Transverse colon (tissue), 4 donors: ENCODE results near the gene SPATA6L. TPM values are rescaled to one million over a fixed set of nuclear protein-coding genes. Genes with fewer than 3 reads are reported as not detected.
"Not testable (repeated sequence)": the region's sequence is repeated elsewhere in the genome, so short reads cannot be mapped to it uniquely, and the experiment has no call there.

Experiments used
- DNase-seq: peaks from one replicate; pipeline ENCODE4 v3.0.0-alpha.2; 2019
- H3K27ac ChIP-seq, 4 donors: fragments of 200-600 bp; sonication (generic); 2 replicates each; pipeline ENCODE4 v1.5.1; 2016 to 2018; ENCODE audit warnings: inconsistent platforms in 4 of 4
- H3K27me3 ChIP-seq: fragments of 200-600 bp; sonication (generic); 2 replicates; pipeline ENCODE4 v1.5.1; 2017; ENCODE audit warnings: inconsistent platforms
- H3K36me3 ChIP-seq, 4 donors: fragments of 200-600 bp; sonication (generic); 2 replicates each; pipeline ENCODE4 v1.5.1; 2017 to 2019; ENCODE audit warnings: inconsistent platforms in 4 of 4
- H3K4me1 ChIP-seq, 4 donors: fragments of 200-600 bp; sonication (generic); 2 replicates each; pipeline ENCODE4 v1.5.1; 2017 to 2020; ENCODE audit warnings: inconsistent platforms in 4 of 4
- H3K4me3 ChIP-seq, 4 donors: fragments of 200-600 bp; sonication (generic); 1 replicate in 1 of 4; 2 replicates in 3 of 4; pipeline versions ENCODE4 v1.5.1 to v1.6.1; 2017 to 2019; ENCODE audit warnings: inconsistent platforms in 4 of 4
- H3K9me3 ChIP-seq, 2 donors: fragments of 200-600 bp; sonication (generic); 2 replicates each; pipeline ENCODE4 v1.5.1; 2017 to 2019; ENCODE audit warnings: inconsistent platforms in 2 of 2
- CTCF ChIP-seq, 5 experiments: fragments of 200-600 bp in 3 of 5; fragments of 450-650 bp in 2 of 5; sonication (generic) in 3 of 5; IDR thresholded peaks; 1 replicate in 2 of 5; 2 replicates in 3 of 5; pipeline ENCODE4 v1.5.1; 2016 to 2017; ENCODE audit warnings: antibody characterized with exemption in 5 of 5, inconsistent platforms in 3 of 5, mild to moderate bottlenecking in 2 of 5, moderate library complexity in 1 of 5
- EP300 ChIP-seq: sonication (generic); formaldehyde crosslinking; IDR thresholded peaks from one replicate; pipeline ENCODE4 v1.6.1; 2017; ENCODE audit warnings: antibody characterized with exemption, low read depth
- POLR2A ChIP-seq: fragments of 450-650 bp; IDR thresholded peaks from one replicate; pipeline ENCODE4 v1.6.1; 2016; ENCODE audit warnings: antibody characterized with exemption, mild to moderate bottlenecking, moderate library complexity
- POLR2AphosphoS5 ChIP-seq, 3 donors: sonication (generic); formaldehyde crosslinking; IDR thresholded peaks; one replicate each; pipeline ENCODE4 v1.6.1; 2016; ENCODE audit warnings: antibody characterized with exemption in 3 of 3
- WGBS, 2 donors: methylation state at CpG; one replicate each; pipeline ENCODE4 v1.1.5; 2018; ENCODE audit warnings: low coverage in 1 of 2; 5-methylcytosine and 5-hydroxymethylcytosine counted together
- in situ Hi-C, 4 donors: fragments of 200-750 bp; cut with MboI; loops; one replicate each; pipeline versions ENCODE4 v1.15.0 to v1.15.1; 2017; ENCODE audit warnings: low sequenced_read_pairs in 3 of 4, low pct_ligation_motif_present in 1 of 4, low pct_unique_long_range_greater_than_20kb in 1 of 4
- intact Hi-C: fragments of 100-400 bp; cut with DNase I; formaldehyde crosslinking; loops from one replicate; pipeline ENCODE4 v1.15.1; 2023; ENCODE audit warnings: low total_unique reads
- total RNA-seq, 4 donors: library from RNA; depleted of rRNA; stranded (reverse); fragments of >200 nt; gene quantifications; one replicate each; pipeline ENCODE4 v1.1.0, GENCODE V29; 2016

Gene SPATA6L
- total RNA-seq, 4 donors from 2014 or later: 1.9 to 13.2 (median 5.5) TPM; not detected in 1

GRCh38 chr9:4656621-4657020, 9.7 kb downstream of the SPATA6L start:
- Histone ChIP-seq H3K27ac (no peak overlapping the region), H3K9me3 (no peaks in the 10 kb centered on the region), H3K36me3 (no peaks in the 10 kb centered on the region), H3K4me1 (peaks cover 0 to 9% (median 4%) of the 10 kb centered on the region in 4 donors), H3K4me3 (no peak overlapping the region), H3K27me3 (no peaks in the 10 kb centered on the region)
- in situ Hi-C loops (loop anchor here in 1 of 4 donors (25.0 kb wide), 1 partner anchor 331 kb away; the partner anchor contains the start of gene JAK2), intact Hi-C loops (no loop called here)
- TF ChIP-seq POLR2A (no peak), CTCF (IDR thresholded peaks at IDR 0.05) (no peak), POLR2AphosphoS5 (IDR thresholded peaks at IDR 0.05) (no peak), EP300 (no peak)
- 78 to 80% methylated on average over 2 to 3 of the region's 3 CpGs for WGBS, 2 donors
- no peak for DNase-seq

- H3K4me3 ChIP-seq, H3K36me3 ChIP-seq, H3K27me3 ChIP-seq, H3K27ac ChIP-seq, DNase-seq, H3K9me3 ChIP-seq, H3K4me1 ChIP-seq, intact Hi-C loops: not testable (repeated sequence)
- in situ Hi-C loops: loop anchor here in 1 of 4 donors (25.0 kb wide), 1 partner anchor 331 kb away; the partner anchor contains the start of gene JAK2
- WGBS, 2 donors: 76 to 86% methylated on average over 3 of the region's 3 CpGs
These were observed 10.1 kb downstream of the SPATA6L start for GRCh38 chr9:4656196-4656595.

DNA sequence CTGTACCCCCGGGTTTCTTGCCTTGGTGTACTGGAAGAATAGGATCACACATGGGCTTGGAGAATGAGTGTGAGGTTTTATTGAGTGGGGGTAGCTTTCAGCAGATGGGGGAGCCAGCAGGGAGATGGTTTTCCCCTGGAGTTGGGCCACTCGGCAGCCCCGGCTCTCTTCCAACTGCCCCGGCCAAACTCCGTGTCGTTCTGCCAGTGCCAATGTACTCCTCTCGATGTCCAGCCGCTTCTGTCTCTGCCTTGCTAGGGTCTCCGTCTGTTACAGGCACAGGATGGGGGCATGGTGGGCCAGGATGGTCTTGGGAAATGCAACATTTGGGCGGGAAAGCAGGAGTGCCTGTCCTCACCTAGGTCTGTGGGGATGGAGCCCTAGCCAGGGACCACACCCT, 11.7 kb downstream of the SPATA6L start:
- H3K36me3 ChIP-seq: no peaks in the 10 kb centered on the region
- intact Hi-C loops (no loop called here), in situ Hi-C loops (loop anchor here in 1 of 4 donors (25.0 kb wide), 1 partner anchor 333 kb away; the partner anchor contains the start of gene JAK2)
- H3K4me3 ChIP-seq: no peak overlapping the region
- peaks cover 0 to 8% (median 4%) of the 10 kb centered on the region in 4 donors for H3K4me1 ChIP-seq
- no peaks in the 10 kb centered on the region for H3K9me3 ChIP-seq
- 83% methylated on average over 10 of the region's 10 CpGs; no CpG with 5 or more reads in 1 of the 2 donors for WGBS, 2 donors
- TF ChIP-seq POLR2A (no peak), POLR2AphosphoS5 (IDR thresholded peaks at IDR 0.05) (no peak), EP300 (no peak), CTCF (IDR thresholded peaks at IDR 0.05) (no peak)
- no peak overlapping the region for H3K27ac ChIP-seq
- no peaks in the 10 kb centered on the region for H3K27me3 ChIP-seq
- no peak for DNase-seq

- intact Hi-C loops (no loop called here), in situ Hi-C loops (loop anchor here in 1 of 4 donors (25.0 kb wide), 1 partner anchor 333 kb away; the partner anchor contains the start of gene JAK2)
- TF ChIP-seq POLR2AphosphoS5 (IDR thresholded peaks at IDR 0.05): no peak
- no peak for TF ChIP-seq CTCF (IDR thresholded peaks at IDR 0.05)
- no peak for TF ChIP-seq POLR2A
- no peak for TF ChIP-seq EP300
- 78 to 89% methylated on average over 2 to 9 of the region's 9 CpGs for WGBS, 2 donors
- H3K36me3 ChIP-seq: no peaks in the 10 kb centered on the region
- no peak overlapping the region for H3K4me3 ChIP-seq
- DNase-seq: no peak
- H3K4me1 ChIP-seq: peaks cover 0 to 8% (median 4%) of the 10 kb centered on the region in 4 donors
- no peak overlapping the region for H3K27ac ChIP-seq
- no peaks in the 10 kb centered on the region for H3K27me3 ChIP-seq
- no peaks in the 10 kb centered on the region for H3K9me3 ChIP-seq
These were observed 12.2 kb downstream of the SPATA6L start for GRCh38 chr9:4654084-4654483.

GRCh38 chr9:4642351-4642750, 23.9 kb downstream of the SPATA6L start:
- WGBS, 2 donors: 82 to 95% methylated on average over 1 to 2 of the region's 2 CpGs
- intact Hi-C loops (no loop called here), in situ Hi-C loops (loop anchor here (10.0 to 25.0 kb wide), 2 partner anchors 255 to 258 kb away; no protein-coding TSS in a partner anchor)
- no peak overlapping the region for H3K4me3 ChIP-seq
- H3K36me3 ChIP-seq: no peaks in the 10 kb centered on the region
- H3K27me3 ChIP-seq: no peaks in the 10 kb centered on the region
- DNase-seq: no peak
- H3K9me3 ChIP-seq: no peaks in the 10 kb centered on the region
- no peak overlapping the region for H3K27ac ChIP-seq
- H3K4me1 ChIP-seq: no peaks in the 10 kb centered on the region
- TF ChIP-seq POLR2AphosphoS5 (IDR thresholded peaks at IDR 0.05): no peak
- TF ChIP-seq POLR2A: no peak
- TF ChIP-seq CTCF (IDR thresholded peaks at IDR 0.05): no peak
- no peak for TF ChIP-seq EP300
